ENCODE data around the gene PTPN12.

Gene PTPN12

GRCh38 chr7:77536017-77536412, 1.1 kb upstream of the PTPN12 start:
- Histone ChIP-seq H3K4me2 (peak overlapping the region; percentile 31; the same call in 1 of the 2 replicates), H3K9ac (no peak overlapping the region), H4K20me1 (ENCODE audit: insufficient read depth) (no peaks in the 10 kb centered on the region), H3K4me1 (ENCODE audit: low read depth, poor library complexity, severe bottlenecking) (peaks cover 7% of the 10 kb centered on the region), H2AFZ (ENCODE audit: low read depth) (peak overlapping the region; percentile 68), H3K27ac (no peak overlapping the region), H3K4me3 (IDR thresholded peaks at IDR 0.05; ENCODE audit: insufficient read depth, low read depth, low read length) (no peak overlapping the region), H3K79me2 (ENCODE audit: insufficient read depth, low read depth) (0 out of 2 replicates have a peak, but pooled peaks cover 6% of the 10 kb centered on the region), H3K36me3 (ENCODE audit: insufficient read depth) (no peaks in the 10 kb centered on the region), H3K27me3 (ENCODE audit: insufficient read depth, low read depth) (no peaks in the 10 kb centered on the region)
- TF ChIP-seq CTCF (conservative IDR thresholded peaks at IDR 0.05; ENCODE audit: low read depth, low read length): no peak

- no peak for TF ChIP-seq CTCF (conservative IDR thresholded peaks at IDR 0.05; ENCODE audit: low read depth, low read length)
Measured at GRCh38 chr7:77536413-77537135, 521 bp upstream of the PTPN12 start.

GRCh38 chr7:77537778-77538280, 734 bp downstream of the PTPN12 start:
- H3K36me3 ChIP-seq (ENCODE audit: insufficient read depth): no peaks in the 10 kb centered on the region
- peak overlapping the region; percentile 91 for H2AFZ ChIP-seq (ENCODE audit: low read depth)
- H3K4me1 ChIP-seq (ENCODE audit: low read depth, poor library complexity, severe bottlenecking): peaks cover 11% of the 10 kb centered on the region
- H3K4me3 ChIP-seq (IDR thresholded peaks at IDR 0.05; ENCODE audit: insufficient read depth, low read depth, low read length): peak overlapping the region; percentile 42
- peak overlapping the region; percentile 54 for H3K4me2 ChIP-seq
- H3K27me3 ChIP-seq (ENCODE audit: insufficient read depth, low read depth): no peaks in the 10 kb centered on the region
- no peak overlapping the region for H3K27ac ChIP-seq
- peak overlapping the region; percentile 58; the same call in 1 of the 2 replicates for H3K9ac ChIP-seq
- TF ChIP-seq CTCF (conservative IDR thresholded peaks at IDR 0.05; ENCODE audit: low read depth, low read length): no peak
- H4K20me1 ChIP-seq (ENCODE audit: insufficient read depth): no peaks in the 10 kb centered on the region
- peaks cover 6% of the 10 kb centered on the region; the same call in 1 of the 2 replicates for H3K79me2 ChIP-seq (ENCODE audit: insufficient read depth, low read depth)

More at GRCh38 chr7:77536413-77537135, 521 bp upstream of the PTPN12 start:
- Histone ChIP-seq H3K27me3 (ENCODE audit: insufficient read depth, low read depth) (no peaks in the 10 kb centered on the region), H3K9ac (peak overlapping the region; percentile 12; the same call in 1 of the 2 replicates), H2AFZ (ENCODE audit: low read depth) (peak overlapping the region; percentile 68), H3K4me3 (IDR thresholded peaks at IDR 0.05; ENCODE audit: insufficient read depth, low read depth, low read length) (no peak overlapping the region), H4K20me1 (ENCODE audit: insufficient read depth) (no peaks in the 10 kb centered on the region), H3K36me3 (ENCODE audit: insufficient read depth) (no peaks in the 10 kb centered on the region), H3K4me2 (peak overlapping the region; percentile 31; the same call in 1 of the 2 replicates), H3K79me2 (ENCODE audit: insufficient read depth, low read depth) (peaks cover 6% of the 10 kb centered on the region; the same call in 1 of the 2 replicates), H3K27ac (no peak overlapping the region), H3K4me1 (ENCODE audit: low read depth, poor library complexity, severe bottlenecking) (peaks cover 11% of the 10 kb centered on the region)

GRCh38 chr7:77538281-77539212, 1.5 kb downstream of the PTPN12 start:
- no peak for TF ChIP-seq CTCF (conservative IDR thresholded peaks at IDR 0.05; ENCODE audit: low read depth, low read length)
- peak overlapping the region; percentile 42 for H3K4me3 ChIP-seq (IDR thresholded peaks at IDR 0.05; ENCODE audit: insufficient read depth, low read depth, low read length)
- H4K20me1 ChIP-seq (ENCODE audit: insufficient read depth): no peaks in the 10 kb centered on the region
- peaks cover 11% of the 10 kb centered on the region for H3K4me1 ChIP-seq (ENCODE audit: low read depth, poor library complexity, severe bottlenecking)
- H3K27ac ChIP-seq: no peak overlapping the region
- no peaks in the 10 kb centered on the region for H3K36me3 ChIP-seq (ENCODE audit: insufficient read depth)
- peaks cover 6% of the 10 kb centered on the region; the same call in 1 of the 2 replicates for H3K79me2 ChIP-seq (ENCODE audit: insufficient read depth, low read depth)
- no peaks in the 10 kb centered on the region for H3K27me3 ChIP-seq (ENCODE audit: insufficient read depth, low read depth)
- H3K4me2 ChIP-seq: peak overlapping the region; percentile 54
- H3K9ac ChIP-seq: no peak overlapping the region; the same call in 1 of the 2 replicates
- H2AFZ ChIP-seq (ENCODE audit: low read depth): peak overlapping the region; percentile 91; the same call in 1 of the 2 replicates
